HepG2 (cell line): ENCODE results near the gene SURF6. TPM values are rescaled to one million over a fixed set of nuclear protein-coding genes. Genes with fewer than 3 reads are reported as not detected.

Experiments
- CENPBD1 ChIP-seq: sonication (generic); formaldehyde crosslinking; IDR thresholded peaks from 2 replicates; pipeline ENCODE4 v1.8.0; 2022; ENCODE audit warnings: missing genetic modification reagents, low read depth, mild to moderate bottlenecking, borderline replicate concordance
- NFE2L2 ChIP-seq: fragments of 150-350 bp; IDR thresholded peaks from 2 replicates; pipeline ENCODE4 v1.6.1; 2014; ENCODE audit warnings: low read length
- RORA ChIP-seq: sonication (generic); formaldehyde crosslinking; IDR thresholded peaks from 2 replicates; pipeline ENCODE4 v1.5.0; 2020; ENCODE audit warnings: mild to moderate bottlenecking, missing genetic modification reagents, moderate library complexity
- TAF1 ChIP-seq: sonication (generic); formaldehyde crosslinking; IDR thresholded peaks from 2 replicates; pipeline ENCODE4 v1.4.0; 2020; ENCODE audit warnings: missing genetic modification reagents
- ZBTB26 ChIP-seq: IDR thresholded peaks from 2 replicates; pipeline ENCODE4 v1.6.1; 2016; ENCODE audit warnings: missing compliant biosample characterization, missing genetic modification reagents, borderline replicate concordance
- ZBTB33 ChIP-seq: sonication (generic); formaldehyde crosslinking; IDR thresholded peaks from 2 replicates; pipeline ENCODE4 v1.4.0; 2020; ENCODE audit warnings: missing genetic modification reagents
- ZBTB38 ChIP-seq: sonication (generic); formaldehyde crosslinking; IDR thresholded peaks from 2 replicates; pipeline ENCODE4 v1.5.1; 2020; ENCODE audit warnings: mild to moderate bottlenecking, missing genetic modification reagents
- ZMAT5 ChIP-seq: sonication (generic); formaldehyde crosslinking; IDR thresholded peaks from 2 replicates; pipeline ENCODE4 v1.5.0; 2020; ENCODE audit warnings: mild to moderate bottlenecking, low read depth, missing genetic modification reagents, borderline replicate concordance
- ZNF550 ChIP-seq: sonication (generic); formaldehyde crosslinking; IDR thresholded peaks from 2 replicates; pipeline ENCODE4 v1.4.0; 2020; ENCODE audit warnings: mild to moderate bottlenecking, missing genetic modification reagents, borderline replicate concordance
- ZNF557 ChIP-seq: sonication (generic); formaldehyde crosslinking; IDR thresholded peaks from 2 replicates; pipeline ENCODE4 v1.4.0; 2020; ENCODE audit warnings: missing genetic modification reagents
- ZNF780A ChIP-seq: sonication (generic); formaldehyde crosslinking; IDR thresholded peaks from 2 replicates; pipeline ENCODE4 v1.8.0; 2022; ENCODE audit warnings: mild to moderate bottlenecking, missing genetic modification reagents, moderate library complexity
- polyA plus RNA-seq, 8 experiments: library from polyadenylated mRNA; depleted of rRNA in 3 of 8; stranded (reverse) in 7 of 8; unstranded in 1 of 8; fragments of >200 nt; fragmentation: Illumina TruSeq in 4 of 8; extraction: Trizol in 4 of 8; gene quantifications; 2 replicates each; pipeline versions ENCODE4 v1.2.1 to v1.2.3, GENCODE V29; 2011 to 2016; ENCODE audit warnings: low read depth in 4 of 8, missing spikeins in 1 of 8, mixed read lengths in 1 of 8; ENCODE audit not compliant: insufficient read depth in 1 of 8
- total RNA-seq, 5 experiments: library from RNA; depleted of rRNA; stranded (reverse); fragments of >200 nt; fragmentation: Illumina TruSeq; extraction: Trizol; gene quantifications; 2 replicates each; pipeline ENCODE4 v1.2.3, GENCODE V29; 2016; ENCODE audit warnings: low read depth in 1 of 5

SURF6 gene
- total and polyA plus RNA-seq, 2 of the 13 experiments (the other 11 are each of a cell fraction or from before 2014, with no cell fraction given): 5.9 to 14.7 TPM

GRCh38 chr9:133346021-133346785, 10.2 kb upstream of the SURF6 start (continued):
- TF ChIP-seq ZBTB26: no peak
- 0 out of 2 replicates have a peak, but pooled peaks have one; percentile 9 for TF ChIP-seq ZNF550 (CRISPR knock-in tag)
- TF ChIP-seq RORA: no peak
- no peak for TF ChIP-seq ZNF557
- TF ChIP-seq ZMAT5 (CRISPR knock-in tag): no peak
- peak; percentile 66; the same call in 1 of the 2 replicates for TF ChIP-seq ZBTB38
- no peak for TF ChIP-seq CENPBD1 (CRISPR knock-in tag)
- no peak for TF ChIP-seq NFE2L2
- TF ChIP-seq ZBTB33: peak; percentile 58; the same call in 1 of the 2 replicates
- TF ChIP-seq ZNF780A (CRISPR knock-in tag): no peak
- TF ChIP-seq TAF1 (CRISPR knock-in tag): no peak
